Measurements from ENCODE around the gene OSGIN1.

The OSGIN1 gene

GRCh38 chr16:83931556-83931955 lies 21.5 kb upstream of the OSGIN1 start:
- no peak for DNase-seq (ENCODE audit: low spot score)
- in situ Hi-C loops (cut with MboI; ENCODE audit: low pct_unique_long_range_greater_than_20kb, low sequenced_read_pairs, unreplicated experiment), result no loop called here
- no peak for TF ChIP-seq CTCF (IDR thresholded peaks at IDR 0.05; ENCODE audit: extremely low read depth, insufficient read depth, missing control alignments)

- in situ Hi-C loops (cut with MboI; ENCODE audit: low pct_unique_long_range_greater_than_20kb, low sequenced_read_pairs, unreplicated experiment), result no loop called here
- no peak for TF ChIP-seq CTCF (IDR thresholded peaks at IDR 0.05; ENCODE audit: extremely low read depth, insufficient read depth, missing control alignments)
- no peak for DNase-seq (ENCODE audit: low spot score)
These were observed 20.7 kb upstream of the OSGIN1 start for GRCh38 chr16:83932304-83932703.

GRCh38 chr16:83932955-83933673 lies 19.9 kb upstream of the OSGIN1 start:
- no peak for TF ChIP-seq CTCF (IDR thresholded peaks at IDR 0.05; ENCODE audit: extremely low read depth, insufficient read depth, missing control alignments)
- in situ Hi-C loops (cut with MboI; ENCODE audit: low pct_unique_long_range_greater_than_20kb, low sequenced_read_pairs, unreplicated experiment), result no loop called here
- no peak for DNase-seq (ENCODE audit: low spot score)

GRCh38 chr16:83933885-83934683 lies 19.0 kb upstream of the OSGIN1 start:
- in situ Hi-C loops (cut with MboI; ENCODE audit: low pct_unique_long_range_greater_than_20kb, low sequenced_read_pairs, unreplicated experiment), result no loop called here
- no peak for TF ChIP-seq CTCF (IDR thresholded peaks at IDR 0.05; ENCODE audit: extremely low read depth, insufficient read depth, missing control alignments)
- DNase-seq (ENCODE audit: low spot score), result no peak

GRCh38 chr16:83934684-83934977 lies 18.4 kb upstream of the OSGIN1 start:
- DNase-seq (ENCODE audit: low spot score), result no peak
- in situ Hi-C loops (cut with MboI; ENCODE audit: low pct_unique_long_range_greater_than_20kb, low sequenced_read_pairs, unreplicated experiment), result no loop called here
- TF ChIP-seq CTCF (IDR thresholded peaks at IDR 0.05; ENCODE audit: extremely low read depth, insufficient read depth, missing control alignments), result no peak

- no peak for TF ChIP-seq CTCF (IDR thresholded peaks at IDR 0.05; ENCODE audit: extremely low read depth, insufficient read depth, missing control alignments)
- in situ Hi-C loops (cut with MboI; ENCODE audit: low pct_unique_long_range_greater_than_20kb, low sequenced_read_pairs, unreplicated experiment), result no loop called here
- no peak for DNase-seq (ENCODE audit: low spot score)
These were observed 17.8 kb upstream of the OSGIN1 start for GRCh38 chr16:83935005-83935857.

All from GM13977 (cell line).